Type B pancreatic cell (in vitro differentiated cells): ENCODE measurements around the gene CD180. TPM values are rescaled to one million over a fixed set of nuclear protein-coding genes. Genes with fewer than 3 reads are reported as not detected.
"Not testable (repeated sequence)": the region's sequence is repeated elsewhere in the genome, so short reads cannot be mapped to it uniquely, and the experiment has no call there.

Experiments
- DNase-seq: peaks from one replicate; pipeline ENCODE4 v3.0.0; 2021; ENCODE audit warnings: mixed read lengths; ENCODE audit not compliant: unreplicated experiment; ENCODE audit errors: extremely low spot score
- H3K27ac Mint-ChIP-seq: 2 replicates; pipeline ENCODE4 v1.8.0; 2021; ENCODE audit warnings: mild to moderate bottlenecking, mixed read lengths
- H3K27me3 Mint-ChIP-seq: 2 replicates; pipeline ENCODE4 v1.8.0; 2021; ENCODE audit warnings: mixed read lengths
- H3K36me3 Mint-ChIP-seq: 2 replicates; pipeline ENCODE4 v1.8.0; 2021; ENCODE audit warnings: mixed read lengths
- H3K4me1 Mint-ChIP-seq: one replicate; pipeline ENCODE4 v1.8.0; 2021; ENCODE audit warnings: mixed read lengths; ENCODE audit not compliant: unreplicated experiment
- H3K4me3 Mint-ChIP-seq: 2 replicates; pipeline ENCODE4 v1.8.0; 2021; ENCODE audit warnings: mild to moderate bottlenecking, mixed read lengths
- H3K9me3 Mint-ChIP-seq: 2 replicates; pipeline ENCODE4 v1.8.0; 2021; ENCODE audit warnings: mixed read lengths
- total RNA-seq: library from RNA; stranded (reverse); gene quantifications from 2 replicates; pipeline ENCODE4 v1.2.1, GENCODE V29; 2021; ENCODE audit warnings: low replicate concordance
- TF ChIP-seq, protein P1 (sequence below): fragments of 200-600 bp; sonication (generic); conservative IDR thresholded peaks from 2 replicates; pipeline ENCODE4 v1.5.0; 2021; ENCODE audit warnings: antibody characterized with exemption, mild to moderate bottlenecking

CD180 gene
- total RNA-seq, 1 donor from 2014 or later: not detected

DNA sequence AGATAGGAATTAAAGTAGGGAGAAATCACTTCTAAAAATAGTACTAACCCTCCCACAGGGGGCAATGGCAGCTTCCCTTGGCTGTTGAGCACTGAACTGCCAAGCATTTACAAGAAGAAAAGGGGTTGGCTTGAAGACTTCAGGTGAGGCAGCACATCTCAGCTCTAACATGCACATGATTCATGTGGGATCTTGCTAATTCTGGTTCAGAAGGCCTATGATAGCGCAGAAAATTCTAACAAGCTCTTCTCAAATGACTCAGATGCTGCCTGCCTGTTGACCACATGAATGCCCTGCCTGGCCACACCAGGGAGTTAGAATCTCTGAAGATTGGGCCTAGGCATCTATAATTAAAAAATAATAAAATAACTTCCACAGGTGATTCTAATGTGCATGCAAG lies 22.6 kb downstream of the CD180 start:
- no peaks in the 10 kb centered on the region for H3K36me3 Mint-ChIP-seq
- no peaks in the 10 kb centered on the region for H3K27me3 Mint-ChIP-seq
- TF ChIP-seq, protein P1, sequence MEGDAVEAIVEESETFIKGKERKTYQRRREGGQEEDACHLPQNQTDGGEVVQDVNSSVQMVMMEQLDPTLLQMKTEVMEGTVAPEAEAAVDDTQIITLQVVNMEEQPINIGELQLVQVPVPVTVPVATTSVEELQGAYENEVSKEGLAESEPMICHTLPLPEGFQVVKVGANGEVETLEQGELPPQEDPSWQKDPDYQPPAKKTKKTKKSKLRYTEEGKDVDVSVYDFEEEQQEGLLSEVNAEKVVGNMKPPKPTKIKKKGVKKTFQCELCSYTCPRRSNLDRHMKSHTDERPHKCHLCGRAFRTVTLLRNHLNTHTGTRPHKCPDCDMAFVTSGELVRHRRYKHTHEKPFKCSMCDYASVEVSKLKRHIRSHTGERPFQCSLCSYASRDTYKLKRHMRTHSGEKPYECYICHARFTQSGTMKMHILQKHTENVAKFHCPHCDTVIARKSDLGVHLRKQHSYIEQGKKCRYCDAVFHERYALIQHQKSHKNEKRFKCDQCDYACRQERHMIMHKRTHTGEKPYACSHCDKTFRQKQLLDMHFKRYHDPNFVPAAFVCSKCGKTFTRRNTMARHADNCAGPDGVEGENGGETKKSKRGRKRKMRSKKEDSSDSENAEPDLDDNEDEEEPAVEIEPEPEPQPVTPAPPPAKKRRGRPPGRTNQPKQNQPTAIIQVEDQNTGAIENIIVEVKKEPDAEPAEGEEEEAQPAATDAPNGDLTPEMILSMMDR: no peak
- no peak overlapping the region for H3K27ac Mint-ChIP-seq
- peaks cover 6% of the 10 kb centered on the region for H3K9me3 Mint-ChIP-seq
- no peak for DNase-seq
- peaks cover 12% of the 10 kb centered on the region for H3K4me1 Mint-ChIP-seq
- H3K4me3 Mint-ChIP-seq: no peak overlapping the region

DNA sequence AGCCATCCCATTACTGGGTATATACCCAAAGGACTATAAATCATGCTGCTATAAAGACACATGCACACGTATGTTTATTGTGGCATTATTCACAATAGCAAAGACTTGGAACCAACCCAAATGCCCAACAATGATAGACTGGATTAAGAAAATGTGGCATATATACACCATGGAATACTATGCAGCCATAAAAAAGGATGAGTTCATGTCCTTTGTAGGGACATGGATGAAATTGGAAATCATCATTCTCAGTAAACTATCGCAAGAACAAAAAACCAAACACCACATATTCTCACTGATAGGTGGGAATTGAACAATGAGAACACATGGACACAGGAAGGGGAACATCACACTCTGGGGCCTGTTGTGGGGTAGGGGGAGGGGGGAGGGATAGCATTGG lies 23.2 kb downstream of the CD180 start:
- H3K9me3 Mint-ChIP-seq, DNase-seq, H3K4me1 Mint-ChIP-seq, H3K27ac Mint-ChIP-seq, H3K27me3 Mint-ChIP-seq, H3K36me3 Mint-ChIP-seq, H3K4me3 Mint-ChIP-seq: not testable (repeated sequence)

DNA sequence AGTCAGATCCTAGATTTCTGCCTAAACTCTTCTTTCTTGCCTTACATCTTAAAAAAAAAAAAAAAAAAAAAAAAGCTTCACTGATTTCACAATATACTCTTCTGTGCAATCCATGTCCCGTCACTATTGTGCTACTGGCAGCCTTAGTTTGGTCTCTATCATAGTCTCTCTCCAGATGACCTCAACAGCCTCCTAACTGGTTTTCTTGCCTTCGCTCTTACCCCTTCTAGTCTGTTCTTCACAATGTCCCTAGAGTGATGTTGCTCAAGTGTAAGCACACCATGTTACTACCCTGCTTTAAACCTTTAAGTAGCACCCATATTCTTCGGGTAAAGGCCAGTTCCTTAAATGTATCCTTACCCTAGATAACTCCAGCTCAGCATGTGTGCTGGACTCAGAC lies 25.8 kb downstream of the CD180 start:
- DNase-seq: no peak
- H3K9me3 Mint-ChIP-seq: no peaks in the 10 kb centered on the region
- no peak overlapping the region for H3K27ac Mint-ChIP-seq
- H3K36me3 Mint-ChIP-seq: no peaks in the 10 kb centered on the region
- no peak overlapping the region for H3K4me3 Mint-ChIP-seq
- H3K4me1 Mint-ChIP-seq: peaks cover 5% of the 10 kb centered on the region
- TF ChIP-seq, protein P1: no peak
- H3K27me3 Mint-ChIP-seq: no peaks in the 10 kb centered on the region

DNA sequence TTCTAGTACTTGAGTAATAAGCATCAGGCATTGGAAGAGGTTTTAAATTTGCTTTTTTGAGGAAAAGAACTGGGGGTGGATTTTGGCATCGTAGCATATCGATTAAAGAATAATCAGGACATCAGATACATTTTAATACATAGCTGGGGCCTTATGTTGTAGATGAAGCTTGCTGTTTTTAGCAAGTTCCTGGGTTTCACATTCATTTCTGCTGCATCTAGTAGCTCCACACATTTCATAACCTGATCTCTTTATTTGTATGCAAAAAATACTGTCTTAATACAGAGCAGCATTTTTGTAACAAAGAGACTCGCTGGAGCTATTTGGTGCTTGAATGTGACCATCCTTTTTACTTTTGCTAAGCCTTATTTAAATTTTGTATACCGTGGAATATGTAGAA lies 28.5 kb downstream of the CD180 start:
- H3K36me3 Mint-ChIP-seq: peaks cover 5% of the 10 kb centered on the region
- no peak for DNase-seq
- H3K4me1 Mint-ChIP-seq: no peaks in the 10 kb centered on the region
- no peaks in the 10 kb centered on the region for H3K9me3 Mint-ChIP-seq
- H3K4me3 Mint-ChIP-seq: no peak overlapping the region
- TF ChIP-seq, protein P1: no peak
- no peaks in the 10 kb centered on the region for H3K27me3 Mint-ChIP-seq
- no peak overlapping the region for H3K27ac Mint-ChIP-seq

DNA sequence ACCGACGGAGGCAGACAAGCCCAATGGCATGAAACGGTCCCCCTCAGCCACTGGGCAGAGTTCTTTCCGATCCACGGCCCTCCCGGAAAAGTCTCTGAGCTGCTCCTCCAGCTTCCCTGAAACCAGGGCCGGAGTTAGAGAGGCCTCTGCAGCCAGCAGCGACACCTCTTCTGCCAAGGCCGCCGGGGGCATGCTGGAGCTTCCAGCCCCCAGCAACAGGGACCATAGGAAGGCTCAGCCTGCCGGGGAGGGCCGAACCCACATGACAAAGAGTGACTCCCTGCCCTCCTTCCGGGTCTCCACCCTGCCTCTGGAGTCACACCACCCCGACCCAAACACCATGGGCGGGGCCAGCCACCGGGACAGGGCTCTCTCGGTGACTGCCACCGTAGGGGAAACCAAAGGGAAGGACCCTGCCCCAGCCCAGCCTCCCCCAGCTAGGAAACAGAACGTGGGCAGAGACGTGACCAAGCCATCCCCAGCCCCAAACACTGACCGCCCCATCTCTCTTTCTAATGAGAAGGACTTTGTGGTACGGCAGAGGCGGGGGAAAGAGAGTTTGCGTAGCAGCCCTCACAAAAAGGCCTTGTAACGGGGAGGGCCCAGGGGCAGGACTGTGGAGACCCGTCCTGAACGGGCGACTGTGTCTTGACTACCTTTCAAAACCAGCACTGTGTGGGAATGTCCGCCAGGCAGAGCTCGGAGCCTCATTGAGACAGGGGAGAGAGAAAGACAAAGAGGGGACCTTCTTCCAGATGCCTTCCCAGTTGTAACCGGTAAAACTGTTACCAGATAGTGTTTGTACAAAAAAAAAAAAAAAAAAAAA lies 29.9 kb downstream of the CD180 start:
- Mint-ChIP-seq H3K9me3 (no peaks in the 10 kb centered on the region), H3K27me3 (no peaks in the 10 kb centered on the region), H3K4me1 (no peaks in the 10 kb centered on the region), H3K4me3 (no peak overlapping the region), H3K27ac (no peak overlapping the region), H3K36me3 (peaks cover 14% of the 10 kb centered on the region)
- DNase-seq: no peak
- TF ChIP-seq, protein P1: no peak

DNA sequence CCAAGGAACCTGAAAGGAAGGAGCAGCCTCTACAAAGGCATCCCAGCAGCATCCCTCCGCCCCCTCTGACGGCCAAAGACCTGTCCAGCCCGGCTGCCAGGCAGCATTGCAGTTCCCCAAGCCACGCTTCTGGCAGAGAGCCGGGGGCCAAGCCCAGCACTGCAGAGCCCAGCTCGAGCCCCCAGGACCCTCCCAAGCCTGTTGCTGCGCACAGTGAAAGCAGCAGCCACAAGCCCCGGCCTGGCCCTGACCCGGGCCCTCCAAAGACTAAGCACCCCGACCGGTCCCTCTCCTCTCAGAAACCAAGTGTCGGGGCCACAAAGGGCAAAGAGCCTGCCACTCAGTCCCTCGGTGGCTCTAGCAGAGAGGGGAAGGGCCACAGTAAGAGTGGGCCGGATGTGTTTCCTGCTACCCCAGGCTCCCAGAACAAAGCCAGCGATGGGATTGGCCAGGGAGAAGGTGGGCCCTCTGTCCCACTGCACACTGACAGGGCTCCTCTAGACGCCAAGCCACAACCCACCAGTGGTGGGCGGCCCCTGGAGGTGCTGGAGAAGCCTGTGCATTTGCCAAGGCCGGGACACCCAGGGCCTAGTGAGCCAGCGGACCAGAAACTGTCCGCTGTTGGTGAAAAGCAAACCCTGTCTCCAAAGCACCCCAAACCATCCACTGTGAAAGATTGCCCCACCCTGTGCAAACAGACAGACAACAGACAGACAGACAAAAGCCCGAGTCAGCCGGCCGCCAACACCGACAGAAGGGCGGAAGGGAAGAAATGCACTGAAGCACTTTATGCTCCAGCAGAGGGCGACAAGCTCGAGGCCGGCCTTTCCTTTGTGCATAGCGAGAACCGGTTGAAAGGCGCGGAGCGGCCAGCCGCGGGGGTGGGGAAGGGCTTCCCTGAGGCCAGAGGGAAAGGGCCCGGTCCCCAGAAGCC lies 30.8 kb downstream of the CD180 start:
- Mint-ChIP-seq H3K9me3 (no peaks in the 10 kb centered on the region), H3K27ac (no peak overlapping the region), H3K36me3 (peaks cover 18% of the 10 kb centered on the region), H3K4me1 (peaks cover 4% of the 10 kb centered on the region), H3K27me3 (no peaks in the 10 kb centered on the region), H3K4me3 (peak overlapping the region; percentile 44)
- TF ChIP-seq, protein P1: peak; percentile 79
- DNase-seq: peak; percentile 72
